Vagina (tissue), 2 donors: Measurements from ENCODE around the gene PAAF1. TPM values are rescaled to one million over a fixed set of nuclear protein-coding genes. Genes with fewer than 3 reads are reported as not detected.

Source experiments
- DNase-seq, 2 donors: peaks; one replicate each; pipeline ENCODE4 v3.0.0-alpha.2; 2017; ENCODE audit errors: extremely low spot score in 2 of 2
- H3K27ac ChIP-seq: fragments of 200-600 bp; sonication (generic); one replicate; pipeline ENCODE4 v1.5.1; 2019
- H3K27me3 ChIP-seq: fragments of 200-600 bp; sonication (generic); one replicate; pipeline ENCODE4 v1.5.1; 2019
- H3K36me3 ChIP-seq, 2 donors: fragments of 200-600 bp; sonication (generic); one replicate each; pipeline ENCODE4 v1.5.1; 2017 to 2019
- H3K4me1 ChIP-seq: fragments of 200-600 bp; sonication (generic); one replicate; pipeline ENCODE4 v1.5.1; 2019
- H3K4me3 ChIP-seq, 2 donors: fragments of 200-600 bp; sonication (generic); 1 replicate in 1 of 2; 2 replicates in 1 of 2; pipeline ENCODE4 v1.5.1; 2016 to 2019
- H3K9me3 ChIP-seq: fragments of 200-600 bp; sonication (generic); one replicate; pipeline ENCODE4 v1.5.1; 2019
- POLR2A ChIP-seq, 2 donors: fragments of 450-650 bp; IDR thresholded peaks; one replicate each; pipeline ENCODE4 v1.6.1; 2017; ENCODE audit warnings: antibody characterized with exemption in 2 of 2, mild to moderate bottlenecking in 2 of 2, moderate library complexity in 2 of 2
- POLR2AphosphoS5 ChIP-seq, 2 donors: sonication (generic); formaldehyde crosslinking; IDR thresholded peaks; one replicate each; pipeline ENCODE4 v1.9.0; 2017; ENCODE audit warnings: antibody characterized with exemption in 2 of 2, mild to moderate bottlenecking in 2 of 2, low read depth in 1 of 2; ENCODE audit not compliant: insufficient read depth in 1 of 2
- intact Hi-C: fragments of 100-400 bp; cut with DNase I; formaldehyde crosslinking; loops from one replicate; pipeline ENCODE4 v1.15.1; 2023
- total RNA-seq: library from RNA; depleted of rRNA; stranded (reverse); fragments of >200 nt; gene quantifications from one replicate; pipeline ENCODE4 v1.2.3, GENCODE V29; 2016
- TF ChIP-seq, protein P1 (sequence below), 3 experiments: fragments of 450-650 bp in 2 of 3; fragments of 200-600 bp in 1 of 3; sonication (generic) in 1 of 3; IDR thresholded peaks; one replicate each; pipeline ENCODE4 v1.5.1; 2017 to 2019; ENCODE audit warnings: antibody characterized with exemption in 3 of 3, mild to moderate bottlenecking in 2 of 3, moderate library complexity in 2 of 3

The PAAF1 gene
- total RNA-seq, 1 donor from 2014 or later = 4.2 TPM

DNA sequence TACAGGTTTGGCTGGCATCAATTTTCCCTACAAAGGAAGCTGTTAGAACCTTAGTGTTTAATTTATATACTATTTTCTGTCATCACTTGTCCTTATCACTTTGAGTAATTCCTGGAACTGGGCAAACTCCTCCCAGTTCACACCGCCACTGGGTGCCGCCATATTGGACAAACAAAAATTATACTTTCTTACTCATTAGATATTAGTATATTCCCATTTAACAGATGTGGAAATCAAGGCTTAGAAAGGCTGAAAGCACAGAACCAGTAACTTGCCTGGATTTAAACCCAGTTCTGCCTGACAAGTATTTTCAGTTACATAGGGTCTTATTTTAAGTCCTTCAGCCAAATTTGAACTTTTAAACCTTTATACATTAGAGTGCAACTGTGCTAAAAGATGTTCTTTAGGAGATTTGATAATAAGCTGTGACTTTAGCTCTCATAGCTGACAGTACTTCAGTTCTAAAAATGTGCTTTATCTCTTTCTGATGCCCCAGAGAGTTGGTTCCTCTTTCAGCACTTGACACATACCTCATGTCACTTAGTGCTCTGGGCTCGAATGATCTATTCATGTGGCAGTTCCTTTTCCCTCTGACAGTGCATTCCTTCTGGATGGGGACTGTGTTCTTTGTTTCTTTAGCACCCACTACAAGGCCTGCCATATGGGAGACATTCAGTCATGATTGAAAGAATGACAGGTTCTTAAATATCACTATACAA lies 25.6 kb upstream of the PAAF1 start:
- H3K4me3 ChIP-seq = no peak overlapping the region
- no peaks in the 10 kb centered on the region for H3K9me3 ChIP-seq
- H3K27me3 ChIP-seq = no peaks in the 10 kb centered on the region
- no peak for DNase-seq
- H3K4me1 ChIP-seq = no peaks in the 10 kb centered on the region
- H3K27ac ChIP-seq = no peak overlapping the region
- intact Hi-C loops = no loop called here
- TF ChIP-seq, protein P1, sequence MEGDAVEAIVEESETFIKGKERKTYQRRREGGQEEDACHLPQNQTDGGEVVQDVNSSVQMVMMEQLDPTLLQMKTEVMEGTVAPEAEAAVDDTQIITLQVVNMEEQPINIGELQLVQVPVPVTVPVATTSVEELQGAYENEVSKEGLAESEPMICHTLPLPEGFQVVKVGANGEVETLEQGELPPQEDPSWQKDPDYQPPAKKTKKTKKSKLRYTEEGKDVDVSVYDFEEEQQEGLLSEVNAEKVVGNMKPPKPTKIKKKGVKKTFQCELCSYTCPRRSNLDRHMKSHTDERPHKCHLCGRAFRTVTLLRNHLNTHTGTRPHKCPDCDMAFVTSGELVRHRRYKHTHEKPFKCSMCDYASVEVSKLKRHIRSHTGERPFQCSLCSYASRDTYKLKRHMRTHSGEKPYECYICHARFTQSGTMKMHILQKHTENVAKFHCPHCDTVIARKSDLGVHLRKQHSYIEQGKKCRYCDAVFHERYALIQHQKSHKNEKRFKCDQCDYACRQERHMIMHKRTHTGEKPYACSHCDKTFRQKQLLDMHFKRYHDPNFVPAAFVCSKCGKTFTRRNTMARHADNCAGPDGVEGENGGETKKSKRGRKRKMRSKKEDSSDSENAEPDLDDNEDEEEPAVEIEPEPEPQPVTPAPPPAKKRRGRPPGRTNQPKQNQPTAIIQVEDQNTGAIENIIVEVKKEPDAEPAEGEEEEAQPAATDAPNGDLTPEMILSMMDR (IDR thresholded peaks at IDR 0.05) = no peak
- TF ChIP-seq POLR2A (IDR thresholded peaks at IDR 0.05) = no peak
- TF ChIP-seq POLR2AphosphoS5 (IDR thresholded peaks at IDR 0.05; ENCODE audit: insufficient read depth in 1 of 2, low read depth in 1 of 2) = no peak
- peaks cover 0 to 11% of the 10 kb centered on the region in 2 donors for H3K36me3 ChIP-seq

- Histone ChIP-seq H3K27ac (no peak overlapping the region), H3K9me3 (no peaks in the 10 kb centered on the region), H3K4me1 (no peaks in the 10 kb centered on the region), H3K4me3 (no peak overlapping the region), H3K27me3 (no peaks in the 10 kb centered on the region), H3K36me3 (peaks cover 0 to 7% of the 10 kb centered on the region in 2 donors)
- DNase-seq = no peak
- TF ChIP-seq POLR2AphosphoS5 (IDR thresholded peaks at IDR 0.05; ENCODE audit: insufficient read depth in 1 of 2, low read depth in 1 of 2) = no peak
- TF ChIP-seq, protein P1 (IDR thresholded peaks at IDR 0.05) = no peak
- TF ChIP-seq POLR2A (IDR thresholded peaks at IDR 0.05) = no peak
- intact Hi-C loops = no loop called here
These were observed 24.8 kb upstream of the PAAF1 start for GRCh38 chr11:73852049-73852448.

GRCh38 chr11:73854680-73855079 lies 22.1 kb upstream of the PAAF1 start:
- Histone ChIP-seq H3K27me3 (no peaks in the 10 kb centered on the region), H3K4me3 (no peak overlapping the region), H3K36me3 (no peaks in the 10 kb centered on the region), H3K9me3 (no peaks in the 10 kb centered on the region), H3K4me1 (no peaks in the 10 kb centered on the region), H3K27ac (no peak overlapping the region)
- no peak for DNase-seq
- intact Hi-C loops = no loop called here
- TF ChIP-seq POLR2AphosphoS5 (IDR thresholded peaks at IDR 0.05; ENCODE audit: insufficient read depth in 1 of 2, low read depth in 1 of 2) (no peak), POLR2A (IDR thresholded peaks at IDR 0.05) (no peak)
- TF ChIP-seq, protein P1 (IDR thresholded peaks at IDR 0.05) = no peak

- Histone ChIP-seq H3K36me3 (no peaks in the 10 kb centered on the region), H3K9me3 (no peaks in the 10 kb centered on the region), H3K27me3 (no peaks in the 10 kb centered on the region), H3K4me3 (no peak overlapping the region), H3K4me1 (no peaks in the 10 kb centered on the region), H3K27ac (no peak overlapping the region)
- intact Hi-C loops = no loop called here
- no peak for TF ChIP-seq POLR2A (IDR thresholded peaks at IDR 0.05)
- TF ChIP-seq, protein P1 (IDR thresholded peaks at IDR 0.05) = no peak
- TF ChIP-seq POLR2AphosphoS5 (IDR thresholded peaks at IDR 0.05; ENCODE audit: insufficient read depth in 1 of 2, low read depth in 1 of 2) = no peak
- no peak for DNase-seq
These were observed 20.7 kb upstream of the PAAF1 start for GRCh38 chr11:73856031-73856567.

DNA sequence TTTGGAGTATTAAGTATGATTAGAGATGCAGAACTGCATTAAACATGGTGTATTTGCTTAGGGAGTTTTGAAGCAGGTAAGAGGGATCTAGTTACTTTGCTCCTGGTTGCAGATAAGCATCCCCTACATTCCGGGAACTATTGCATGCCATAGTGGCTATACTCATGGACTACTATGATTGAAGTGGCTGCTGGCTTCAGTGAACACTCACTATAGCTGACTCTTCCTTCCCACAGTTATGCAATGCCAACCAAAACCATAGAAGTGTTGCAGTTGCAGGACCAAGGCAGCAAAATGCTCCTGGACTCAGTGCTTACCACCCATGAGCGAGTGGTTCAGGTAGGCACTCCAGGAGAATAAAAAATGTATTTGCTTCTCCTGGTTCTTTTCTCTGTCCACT lies 17.1 kb upstream of the PAAF1 start:
- Histone ChIP-seq H3K9me3 (no peaks in the 10 kb centered on the region), H3K27ac (no peak overlapping the region), H3K4me3 (no peak overlapping the region), H3K4me1 (no peaks in the 10 kb centered on the region), H3K36me3 (no peaks in the 10 kb centered on the region), H3K27me3 (no peaks in the 10 kb centered on the region)
- TF ChIP-seq, protein P1 (IDR thresholded peaks at IDR 0.05) = no peak
- TF ChIP-seq POLR2A (IDR thresholded peaks at IDR 0.05) (no peak), POLR2AphosphoS5 (IDR thresholded peaks at IDR 0.05; ENCODE audit: insufficient read depth in 1 of 2, low read depth in 1 of 2) (no peak)
- no peak for DNase-seq
- intact Hi-C loops = no loop called here
